CD4-positive, alpha-beta memory T cell (primary cell): Measurements from ENCODE around the gene ADCY9. TPM values are rescaled to one million over a fixed set of nuclear protein-coding genes. Genes with fewer than 3 reads are reported as not detected.

Source experiments
- CTCF ChIA-PET: fragments of 350-600 bp; sonication (Branson Sonifier 250); formaldehyde crosslinking; loops from one replicate; lab custom pipeline; 2021; ENCODE audit warnings: inconsistent platforms; ENCODE audit not compliant: partially characterized antibody; lab: Charles Lee
- POLR2A ChIA-PET: fragments of 350-600 bp; sonication (Branson Sonifier 250); formaldehyde crosslinking; loops from one replicate; lab custom pipeline; 2021; ENCODE audit not compliant: partially characterized antibody; lab: Charles Lee
- DNase-seq, 5 donors: peaks; one replicate each; pipeline versions ENCODE4 v3.0.0 to v3.0.0-alpha.2; 2020 to 2022; ENCODE audit warnings: mixed read lengths in 1 of 5
- H3K27ac ChIP-seq: one replicate; pipeline ENCODE4 v1.7.0; 2013; ENCODE audit warnings: low read depth, low read length
- H3K27me3 ChIP-seq: 2 replicates; pipeline ENCODE4 v1.7.0; 2013; ENCODE audit warnings: mild to moderate bottlenecking, low read length, moderate library complexity; ENCODE audit not compliant: insufficient read depth
- H3K36me3 ChIP-seq: 2 replicates; pipeline ENCODE4 v1.7.0; 2013; ENCODE audit warnings: mild to moderate bottlenecking, low read length, moderate library complexity; ENCODE audit not compliant: insufficient read depth
- H3K4me1 ChIP-seq: 2 replicates; pipeline ENCODE4 v1.7.0; 2013; ENCODE audit warnings: mild to moderate bottlenecking, low read length, moderate library complexity; ENCODE audit not compliant: insufficient read depth
- H3K4me3 ChIP-seq, 2 donors: one replicate each; pipeline ENCODE4 v1.7.0; 2013; ENCODE audit warnings: low read length in 2 of 2, mild to moderate bottlenecking in 1 of 2
- H3K9me3 ChIP-seq, 2 donors: one replicate each; pipeline ENCODE4 v1.7.0; 2013; ENCODE audit warnings: low read length in 2 of 2, control low read depth in 1 of 2; ENCODE audit not compliant: control insufficient read depth in 1 of 2
- H3K27ac Mint-ChIP-seq, 7 donors: one replicate each; pipeline ENCODE4 v1.8.0; 2020 to 2021; ENCODE audit warnings: mixed read lengths in 7 of 7, mild to moderate bottlenecking in 6 of 7, inconsistent platforms in 3 of 7, moderate library complexity in 3 of 7
- H3K27me3 Mint-ChIP-seq, 2 donors: one replicate each; pipeline ENCODE4 v1.8.0; 2020 to 2021; ENCODE audit warnings: mixed read lengths in 2 of 2
- H3K36me3 Mint-ChIP-seq, 2 donors: one replicate each; pipeline ENCODE4 v1.8.0; 2020 to 2021; ENCODE audit warnings: mixed read lengths in 2 of 2, inconsistent platforms in 1 of 2, mild to moderate bottlenecking in 1 of 2
- H3K4me1 Mint-ChIP-seq, 4 donors: one replicate each; pipeline ENCODE4 v1.8.0; 2020 to 2021; ENCODE audit warnings: mixed read lengths in 4 of 4, mild to moderate bottlenecking in 1 of 4
- H3K4me3 Mint-ChIP-seq, 8 donors: one replicate each; pipeline ENCODE4 v1.8.0; 2020 to 2021; ENCODE audit warnings: mixed read lengths in 8 of 8, mild to moderate bottlenecking in 7 of 8, moderate library complexity in 6 of 8, inconsistent platforms in 3 of 8
- H3K9me3 Mint-ChIP-seq, 8 donors: one replicate each; pipeline ENCODE4 v1.8.0; 2020 to 2021; ENCODE audit warnings: mixed read lengths in 8 of 8, mild to moderate bottlenecking in 5 of 8, inconsistent platforms in 3 of 8, moderate library complexity in 1 of 8
- intact Hi-C: fragments of 100-400 bp; cut with micrococcal nuclease; formaldehyde crosslinking; loops from one replicate; pipeline ENCODE4 v1.15.1; 2023
- polyA plus RNA-seq, 2 donors: library from polyadenylated mRNA; unstranded; fragments of 300-500 nt; fragmentation: Illumina TruSeq; gene quantifications; one replicate each; pipeline ENCODE4 v1.2.3, GENCODE V29; 2021
- total RNA-seq, 2 experiments: library from RNA; stranded (reverse); gene quantifications; one replicate each; pipeline ENCODE4 v1.2.3, GENCODE V29; 2021

The ADCY9 gene
- total and polyA plus RNA-seq, 4 experiments from 2014 or later = 0.26 to 8.1 (median 4.5) TPM

- ChIA-PET POLR2A (no interaction called here), CTCF (no interaction called here)
- no peak overlapping the region for H3K27ac Mint-ChIP-seq
- DNase-seq = no peak
- Histone ChIP-seq H3K36me3 (no peaks in the 10 kb centered on the region), H3K27ac (no peak overlapping the region), H3K4me3 (no peak overlapping the region), H3K27me3 (no peaks in the 10 kb centered on the region), H3K9me3 (no peaks in the 10 kb centered on the region), H3K4me1 (no peaks in the 10 kb centered on the region)
- H3K4me3 Mint-ChIP-seq = no peak overlapping the region
- intact Hi-C loops = no loop called here
- H3K36me3 Mint-ChIP-seq = peaks cover 1 to 5% of the 10 kb centered on the region in 2 donors
- peaks cover 11 to 17% of the 10 kb centered on the region in 2 donors for H3K27me3 Mint-ChIP-seq
- H3K9me3 Mint-ChIP-seq = peaks cover 2 to 22% (median 16%) of the 10 kb centered on the region in 8 donors
- no peaks in the 10 kb centered on the region for H3K4me1 Mint-ChIP-seq
These were observed 196.0 kb downstream of the ADCY9 start for GRCh38 chr16:3920206-3920605.

- no peaks in the 10 kb centered on the region for H3K36me3 ChIP-seq
- peaks cover 2 to 22% (median 16%) of the 10 kb centered on the region in 8 donors for H3K9me3 Mint-ChIP-seq
- no peak overlapping the region for H3K27ac ChIP-seq
- peaks cover 1 to 5% of the 10 kb centered on the region in 2 donors for H3K36me3 Mint-ChIP-seq
- H3K4me3 Mint-ChIP-seq = no peak overlapping the region
- H3K27me3 Mint-ChIP-seq = peaks cover 11 to 14% of the 10 kb centered on the region in 2 donors
- CTCF ChIA-PET = no interaction called here
- no peaks in the 10 kb centered on the region for H3K4me1 Mint-ChIP-seq
- POLR2A ChIA-PET = no interaction called here
- H3K4me1 ChIP-seq = no peaks in the 10 kb centered on the region
- DNase-seq = no peak
- no peak overlapping the region for H3K4me3 ChIP-seq
- H3K9me3 ChIP-seq = no peaks in the 10 kb centered on the region
- intact Hi-C loops = no loop called here
- H3K27me3 ChIP-seq = no peaks in the 10 kb centered on the region
- H3K27ac Mint-ChIP-seq = peak overlapping the region in 1 of 7 donors; percentile 24
These were observed 196.8 kb downstream of the ADCY9 start for GRCh38 chr16:3919413-3919812.

- Mint-ChIP-seq H3K9me3 (peaks cover 2 to 19% (median 14%) of the 10 kb centered on the region in 8 donors), H3K4me1 (no peaks in the 10 kb centered on the region), H3K27ac (no peak overlapping the region), H3K4me3 (no peak overlapping the region), H3K36me3 (peaks cover 1 to 5% of the 10 kb centered on the region in 2 donors), H3K27me3 (peaks cover 2 to 4% of the 10 kb centered on the region in 2 donors)
- Histone ChIP-seq H3K4me3 (no peak overlapping the region), H3K9me3 (no peaks in the 10 kb centered on the region), H3K4me1 (no peaks in the 10 kb centered on the region), H3K27ac (no peak overlapping the region), H3K27me3 (no peaks in the 10 kb centered on the region), H3K36me3 (no peaks in the 10 kb centered on the region)
- CTCF ChIA-PET = no interaction called here
- POLR2A ChIA-PET = no interaction called here
- no peak for DNase-seq
- intact Hi-C loops = no loop called here
These were observed 200.6 kb downstream of the ADCY9 start for GRCh38 chr16:3915426-3916260.

- peaks cover 0 to 1% (median 0%) of the 10 kb centered on the region in 4 donors for H3K4me1 Mint-ChIP-seq
- CTCF ChIA-PET = no interaction called here
These were observed 203.3 kb downstream of the ADCY9 start for GRCh38 chr16:3912897-3913296.

More at GRCh38 chr16:3912897-3913296, 203.3 kb downstream of the ADCY9 start:
- H3K27me3 Mint-ChIP-seq = no peaks in the 10 kb centered on the region
- intact Hi-C loops = no loop called here
- H3K9me3 ChIP-seq = no peaks in the 10 kb centered on the region
- no peak overlapping the region for H3K4me3 Mint-ChIP-seq
- no peaks in the 10 kb centered on the region for H3K4me1 ChIP-seq
- H3K27ac Mint-ChIP-seq = no peak overlapping the region
- H3K36me3 ChIP-seq = no peaks in the 10 kb centered on the region
- H3K4me3 ChIP-seq = no peak overlapping the region
- no peaks in the 10 kb centered on the region for H3K27me3 ChIP-seq
- no peak overlapping the region for H3K27ac ChIP-seq
- H3K9me3 Mint-ChIP-seq = peaks cover 0 to 4% (median 0%) of the 10 kb centered on the region in 8 donors
- POLR2A ChIA-PET = no interaction called here
- DNase-seq = no peak
- no peaks in the 10 kb centered on the region for H3K36me3 Mint-ChIP-seq

Other genes with a start within 250 kb of the ADCY9 start
- gene CREBBP, start 235.7 kb downstream of the ADCY9 start, total RNA-seq = 100 to 1,000 TPM; 119 to 133 TPM
- 10 to 100 TPM in 1 of 2 donors, under 1 TPM in 1; 0.60 to 17.9 TPM for gene CREBBP, start 235.7 kb downstream of the ADCY9 start, polyA plus RNA-seq
- not detected for gene SRL, start 125.6 kb upstream of the ADCY9 start, total RNA-seq
- not detected for gene SRL, start 125.6 kb upstream of the ADCY9 start, polyA plus RNA-seq
- gene TFAP4, start 156.6 kb upstream of the ADCY9 start, total RNA-seq = 10 to 100 TPM; 25.2 to 27.3 TPM
- under 1 TPM; 0.59 to 1.00 TPM for gene TFAP4, start 156.6 kb upstream of the ADCY9 start, polyA plus RNA-seq
- under 1 TPM in 1 of 2 experiments, not detected in 1; 0.08 TPM for gene GLIS2, start 199.6 kb upstream of the ADCY9 start, total RNA-seq
- not detected for gene GLIS2, start 199.6 kb upstream of the ADCY9 start, polyA plus RNA-seq
- gene PAM16, start 234.9 kb upstream of the ADCY9 start, total RNA-seq = 10 to 100 TPM; 38.6 to 54.8 TPM
- gene PAM16, start 234.9 kb upstream of the ADCY9 start, polyA plus RNA-seq = 10 to 100 TPM; 34.6 to 34.8 TPM